Psoas muscle (tissue), 8 donors: ENCODE data around the gene ADCY9. TPM values are rescaled to one million over a fixed set of nuclear protein-coding genes. Genes with fewer than 3 reads are reported as not detected.
"Not testable (repeated sequence)": the region's sequence is repeated elsewhere in the genome, so short reads cannot be mapped to it uniquely, and the experiment has no call there.

Experiments used
- ATAC-seq, 4 donors: fragments of 200-7000 bp; cut with Tn5 transposase; one replicate each; pipeline ENCODE4 v1.9.1; 2020; ENCODE audit warnings: moderate library complexity in 3 of 4, mild to moderate bottlenecking in 2 of 4
- DNase-seq, 2 donors: peaks; one replicate each; pipeline ENCODE4 v3.0.0-alpha.2; 2020
- H3K27ac ChIP-seq: fragments of 200-600 bp; one replicate; pipeline ENCODE4 v1.8.0; 2022
- H3K27me3 ChIP-seq, 3 donors: fragments of 200-600 bp in 1 of 3; one replicate each; pipeline versions ENCODE4 v1.6.1 to v1.8.0; 2013 to 2022; ENCODE audit warnings: low read length in 2 of 3, mild to moderate bottlenecking in 2 of 3, moderate library complexity in 1 of 3; ENCODE audit not compliant: insufficient read depth in 3 of 3
- H3K36me3 ChIP-seq, 2 donors: fragments of 200-600 bp in 1 of 2; one replicate each; pipeline versions ENCODE4 v1.6.1 to v1.8.0; 2013 to 2022; ENCODE audit warnings: low read depth in 1 of 2, mild to moderate bottlenecking in 1 of 2, moderate library complexity in 1 of 2; ENCODE audit not compliant: insufficient read depth in 1 of 2
- H3K4me1 ChIP-seq: fragments of 200-600 bp; one replicate; pipeline ENCODE4 v1.8.0; 2022
- H3K4me3 ChIP-seq: fragments of 200-600 bp; one replicate; pipeline ENCODE4 v1.8.0; 2022; ENCODE audit warnings: mild to moderate bottlenecking
- H3K9me3 ChIP-seq: fragments of 200-600 bp; one replicate; pipeline ENCODE4 v1.8.0; 2022
- WGBS, 3 donors: extraction: QIAGEN DNeasy Blood & Tissue Kit; methylation state at CpG; one replicate each; pipeline versions ENCODE4 v1.1.6 to v1.1.7; 2013; 5-methylcytosine and 5-hydroxymethylcytosine counted together
- intact Hi-C, 2 donors: fragments of 100-400 bp; cut with DNase I; formaldehyde crosslinking; loops; one replicate each; pipeline versions ENCODE4 v1.11.0 to v1.14.2; 2022
- polyA plus RNA-seq, 3 donors: library from polyadenylated mRNA; stranded (reverse); fragments of 200-250 nt; gene quantifications; one replicate each; pipeline ENCODE4 v1.2.3, GENCODE V29; 2013
- total RNA-seq, 4 donors: library from RNA; stranded (reverse); fragmentation: NEBNext Ultra II Directional in 2 of 4; extraction: Animal tissue kit (Norgen Biotek cat#: 25700) in 2 of 4; gene quantifications; one replicate each; pipeline versions ENCODE4 v1.2.1 to v1.2.4, GENCODE V29; 2021 to 2023
- TF ChIP-seq, protein P1 (sequence below): fragments of 200-600 bp; IDR thresholded peaks from one replicate; pipeline ENCODE4 v1.8.0; 2022; ENCODE audit warnings: antibody characterized with exemption
- donor health status: healthy with polysubstance abuse.
- donor health status: DM: no; HTN: no; CAD: no; lungs with moderate emphysema.
- donor health status: Bipolar disorder and iron deficiency.
- donor health status: healthy.
- donor health status: DM: yes; HTN: yes; CAD: no.
- donor health status: DM: no; HTN: no; CAD: no.
- donor health status: DM: no; HTN: no; CAD: no.
- donor health status: DM: yes; HTN: yes; CAD: no.

ADCY9 gene
- total and polyA plus RNA-seq, 7 donors = 9.0 to 134 (median 44.9) TPM

DNA sequence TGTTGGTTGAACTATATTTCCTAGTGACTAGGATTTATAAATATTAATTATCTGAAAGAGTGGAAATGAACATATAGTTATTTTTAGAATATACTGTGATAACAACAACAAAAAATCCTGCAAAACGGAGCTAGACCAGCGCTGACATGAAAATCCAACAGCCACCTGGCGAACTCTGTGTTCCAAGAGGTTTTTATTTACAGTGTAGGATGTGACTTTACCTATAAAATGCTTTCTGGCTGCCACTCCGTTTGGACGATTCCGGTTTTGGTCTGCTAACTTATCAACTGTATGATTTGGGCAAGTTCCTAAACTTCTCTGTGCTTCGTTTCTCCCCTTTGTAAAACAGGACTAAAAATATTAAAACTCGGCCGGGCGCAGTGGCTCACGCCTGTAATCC is 73.7 kb downstream of the ADCY9 start:
- TF ChIP-seq, protein P1, sequence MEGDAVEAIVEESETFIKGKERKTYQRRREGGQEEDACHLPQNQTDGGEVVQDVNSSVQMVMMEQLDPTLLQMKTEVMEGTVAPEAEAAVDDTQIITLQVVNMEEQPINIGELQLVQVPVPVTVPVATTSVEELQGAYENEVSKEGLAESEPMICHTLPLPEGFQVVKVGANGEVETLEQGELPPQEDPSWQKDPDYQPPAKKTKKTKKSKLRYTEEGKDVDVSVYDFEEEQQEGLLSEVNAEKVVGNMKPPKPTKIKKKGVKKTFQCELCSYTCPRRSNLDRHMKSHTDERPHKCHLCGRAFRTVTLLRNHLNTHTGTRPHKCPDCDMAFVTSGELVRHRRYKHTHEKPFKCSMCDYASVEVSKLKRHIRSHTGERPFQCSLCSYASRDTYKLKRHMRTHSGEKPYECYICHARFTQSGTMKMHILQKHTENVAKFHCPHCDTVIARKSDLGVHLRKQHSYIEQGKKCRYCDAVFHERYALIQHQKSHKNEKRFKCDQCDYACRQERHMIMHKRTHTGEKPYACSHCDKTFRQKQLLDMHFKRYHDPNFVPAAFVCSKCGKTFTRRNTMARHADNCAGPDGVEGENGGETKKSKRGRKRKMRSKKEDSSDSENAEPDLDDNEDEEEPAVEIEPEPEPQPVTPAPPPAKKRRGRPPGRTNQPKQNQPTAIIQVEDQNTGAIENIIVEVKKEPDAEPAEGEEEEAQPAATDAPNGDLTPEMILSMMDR = no peak
- intact Hi-C loops = no loop called here
- no peaks in the 10 kb centered on the region for H3K36me3 ChIP-seq
- no peaks in the 10 kb centered on the region for H3K27me3 ChIP-seq
- H3K9me3 ChIP-seq = no peaks in the 10 kb centered on the region
- H3K4me1 ChIP-seq = peaks cover 11% of the 10 kb centered on the region
- DNase-seq = no peak
- WGBS, 3 donors = 90 to 95% (median 94%) methylated on average over 11 of the region's 11 CpGs
- no peak overlapping the region for H3K27ac ChIP-seq
- H3K4me3 ChIP-seq = no peak overlapping the region
- ATAC-seq = no peak

DNA sequence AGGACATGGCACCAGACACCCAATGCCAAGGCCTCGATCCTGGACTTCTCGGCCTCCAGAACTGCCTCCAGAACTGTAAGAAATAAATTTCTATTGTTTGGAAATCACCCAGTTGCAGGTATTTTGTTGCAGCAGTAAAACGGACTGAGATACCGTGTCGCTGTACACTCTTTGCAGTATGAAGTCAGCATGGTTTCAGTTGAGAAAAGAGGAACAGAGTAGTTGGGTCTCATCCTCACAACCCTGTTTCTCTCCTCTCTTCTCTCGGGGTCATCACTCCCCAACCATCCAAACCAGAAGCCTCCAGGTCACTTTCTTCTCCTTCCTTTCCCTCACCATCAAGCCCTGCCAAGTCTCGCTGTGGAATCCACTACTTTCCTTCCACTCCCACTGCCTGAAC is 77.8 kb downstream of the ADCY9 start:
- DNase-seq = no peak
- Histone ChIP-seq H3K4me1 (peaks cover 19% of the 10 kb centered on the region), H3K27me3 (no peaks in the 10 kb centered on the region), H3K4me3 (no peak overlapping the region), H3K27ac (no peak overlapping the region), H3K9me3 (no peaks in the 10 kb centered on the region), H3K36me3 (no peaks in the 10 kb centered on the region)
- 91 to 99% (median 95%) methylated on average over 7 of the region's 7 CpGs for WGBS, 3 donors
- intact Hi-C loops = no loop called here
- ATAC-seq = no peak
- TF ChIP-seq, protein P1 = no peak

DNA sequence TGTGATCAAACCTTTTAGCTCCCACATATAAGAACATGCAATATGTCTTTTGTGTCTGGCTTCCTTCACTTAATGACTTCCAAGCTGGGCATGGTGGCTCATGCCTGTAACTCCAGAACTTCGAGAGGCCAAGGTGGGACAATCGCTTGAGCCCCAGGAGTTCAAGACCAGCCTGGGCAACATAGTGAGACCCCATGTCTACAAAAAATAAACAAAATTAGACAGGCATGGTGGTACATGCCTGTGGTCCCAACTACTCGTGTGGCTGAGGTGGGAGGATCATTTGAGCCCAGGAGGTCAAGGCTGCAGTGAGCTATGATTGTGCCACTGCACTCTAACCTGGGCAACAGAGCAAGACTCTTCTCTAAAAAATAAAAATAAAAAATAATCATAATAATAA is 79.3 kb downstream of the ADCY9 start:
- 97 to 100% (median 99%) methylated on average over 3 of the region's 3 CpGs for WGBS, 3 donors
- ATAC-seq, H3K9me3 ChIP-seq, H3K4me3 ChIP-seq, H3K36me3 ChIP-seq, H3K27me3 ChIP-seq, DNase-seq, H3K27ac ChIP-seq, intact Hi-C loops: not testable (repeated sequence)
- H3K4me1 ChIP-seq = peaks cover 21% of the 10 kb centered on the region

DNA sequence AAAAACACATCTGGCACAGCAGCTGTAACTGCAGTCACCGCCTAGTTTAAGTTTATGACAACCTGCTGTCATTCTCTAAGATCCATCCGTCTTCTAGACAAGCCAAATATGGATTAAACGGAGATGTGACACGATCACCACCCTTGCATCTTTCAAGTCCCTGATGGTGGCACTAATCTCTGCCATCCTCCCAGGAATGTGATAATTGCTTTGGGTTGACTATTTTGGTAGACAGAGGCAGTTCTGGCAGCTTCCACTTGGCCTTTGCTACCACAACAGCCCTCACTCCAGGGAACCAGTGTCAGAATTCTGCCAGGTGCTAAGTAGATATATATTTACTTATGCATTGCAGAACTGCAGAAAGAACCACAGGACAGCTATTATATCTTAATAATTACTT is 81.3 kb downstream of the ADCY9 start:
- Histone ChIP-seq H3K27me3 (no peaks in the 10 kb centered on the region), H3K4me3 (no peak overlapping the region), H3K9me3 (no peaks in the 10 kb centered on the region), H3K36me3 (peaks cover 3 to 7% of the 10 kb centered on the region in 2 donors), H3K27ac (peak overlapping the region; percentile 61), H3K4me1 (peaks cover 21% of the 10 kb centered on the region)
- ATAC-seq (peak in 3 of 4 donors; percentile 33 to 76 (median 35)), DNase-seq (no peak)
- intact Hi-C loops = no loop called here
- WGBS, 3 donors = 31 to 61% (median 36%) methylated on average over 4 of the region's 4 CpGs
- TF ChIP-seq, protein P1 = no peak

DNA sequence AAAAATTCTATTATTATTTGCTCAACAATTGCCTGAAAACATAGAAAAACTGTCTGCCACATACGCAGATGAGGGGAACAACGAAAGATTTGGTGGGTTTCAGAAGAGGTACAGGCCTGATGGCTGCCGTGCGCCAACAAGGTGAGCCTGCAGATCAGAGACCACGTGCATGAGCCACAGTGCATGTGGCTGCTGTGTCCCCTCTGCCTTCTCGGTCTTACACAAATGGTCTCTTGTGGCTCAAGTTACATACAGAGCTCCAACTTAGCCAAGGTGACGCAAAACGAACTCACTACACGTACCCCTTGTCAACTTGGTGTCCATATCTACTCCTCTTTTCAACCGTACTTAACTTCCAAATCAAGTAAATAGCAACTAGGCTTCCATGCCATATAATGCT is 82.3 kb downstream of the ADCY9 start:
- 54 to 81% (median 55%) methylated on average over 10 of the region's 10 CpGs for WGBS, 3 donors
- H3K36me3 ChIP-seq = peaks cover 3 to 7% of the 10 kb centered on the region in 2 donors
- ATAC-seq (peak; percentile 71 to 84 (median 80)), DNase-seq (no peak)
- TF ChIP-seq, protein P1 = no peak
- H3K9me3 ChIP-seq = no peaks in the 10 kb centered on the region
- no peak overlapping the region for H3K4me3 ChIP-seq
- no peaks in the 10 kb centered on the region for H3K27me3 ChIP-seq
- H3K27ac ChIP-seq = peak overlapping the region; percentile 61
- H3K4me1 ChIP-seq = peaks cover 21% of the 10 kb centered on the region
- intact Hi-C loops = no loop called here
